NCI-H1092 (cell line): Measurements from ENCODE around the gene DMRTA1.
A peak's percentile ranks its signal among the peaks of the same experiment; 100 is the strongest.
"Not testable (repeated sequence)": the region's sequence is repeated elsewhere in the genome, so short reads cannot be mapped to it uniquely, and the experiment has no call there.

Source experiments
- DNase-seq: peaks from one replicate; lab custom pipeline; 2025; lab: John Stamatoyannopoulos, UW

The DMRTA1 gene

GRCh38 chr9:22446589-22446949 lies at the start of gene DMRTA1:
Gene DMRTA1 (plus strand): TSS chr9:22446824. CDS start chr9:22447066, 242 bp downstream.
- DNase-seq: peak; percentile 86

GRCh38 chr9:22401671-22402070 lies 45.0 kb upstream of the DMRTA1 start:
- DNase-seq: no peak

- DNase-seq: no peak
Measured at GRCh38 chr9:22405869-22406659, 40.6 kb upstream of the DMRTA1 start.

- no peak for DNase-seq
Measured at GRCh38 chr9:22413884-22414283, 32.7 kb upstream of the DMRTA1 start.

- DNase-seq: no peak
Measured at GRCh38 chr9:22415941-22416691, 30.5 kb upstream of the DMRTA1 start.

GRCh38 chr9:22416692-22417060 lies 29.9 kb upstream of the DMRTA1 start:
- no peak for DNase-seq

GRCh38 chr9:22423566-22423965 lies 23.1 kb upstream of the DMRTA1 start:
- no peak for DNase-seq

- DNase-seq: no peak
Measured at GRCh38 chr9:22424616-22425015, 22.0 kb upstream of the DMRTA1 start.

- DNase-seq: no peak
Measured at GRCh38 chr9:22425551-22425950, 21.1 kb upstream of the DMRTA1 start.

- no peak for DNase-seq
Measured at GRCh38 chr9:22427226-22427880, 19.3 kb upstream of the DMRTA1 start.

- no peak for DNase-seq
Measured at GRCh38 chr9:22433691-22434090, 12.9 kb upstream of the DMRTA1 start.

- not testable (repeated sequence) for DNase-seq
Measured at GRCh38 chr9:22435252-22435651, 11.4 kb upstream of the DMRTA1 start.

- not testable (repeated sequence) for DNase-seq
Measured at GRCh38 chr9:22437461-22438067, 9.1 kb upstream of the DMRTA1 start.

- no peak for DNase-seq
Measured at GRCh38 chr9:22440841-22441240, 5.8 kb upstream of the DMRTA1 start.

GRCh38 chr9:22446950-22447617 lies 460 bp downstream of the DMRTA1 start:
- peak; percentile 87 for DNase-seq

GRCh38 chr9:22447618-22448305 lies 1.1 kb downstream of the DMRTA1 start:
- DNase-seq: no peak

- no peak for DNase-seq
Measured at GRCh38 chr9:22449719-22450118, 3.1 kb downstream of the DMRTA1 start.

- DNase-seq: peak; percentile 54
Measured at GRCh38 chr9:22452415-22453010, 5.9 kb downstream of the DMRTA1 start.

GRCh38 chr9:22454016-22454415 lies 7.4 kb downstream of the DMRTA1 start:
- no peak for DNase-seq

- DNase-seq: no peak
Measured at GRCh38 chr9:22455181-22455580, 8.6 kb downstream of the DMRTA1 start.

GRCh38 chr9:22457448-22457847 lies 10.8 kb downstream of the DMRTA1 start:
- peak; percentile 39 for DNase-seq
